DMS79 (cell line): ENCODE results near the gene LINGO1.

Experiments
- DNase-seq: peaks from one replicate; lab custom pipeline; 2025; lab: John Stamatoyannopoulos, UW

The LINGO1 gene

DNA sequence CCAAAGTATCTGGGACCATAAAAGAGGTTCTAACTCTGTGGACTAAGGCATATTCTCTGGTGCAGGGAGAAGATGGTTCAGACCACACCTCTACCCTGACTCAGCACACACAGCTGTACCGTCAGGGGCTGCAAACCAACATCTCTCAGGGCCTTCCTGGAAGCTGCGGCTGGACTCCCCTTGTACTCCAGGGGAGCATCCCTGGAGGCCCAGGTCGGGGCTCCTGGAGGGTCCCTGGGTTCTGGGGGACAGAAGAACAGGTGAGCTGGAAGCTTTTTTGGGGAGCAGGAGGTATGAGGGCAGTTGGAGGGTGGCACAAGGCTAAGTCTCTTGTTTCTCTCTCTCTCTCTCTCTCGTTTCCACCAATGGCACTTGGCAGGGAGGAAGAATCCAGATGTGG is 60.5 kb downstream of the LINGO1 start:
- DNase-seq: no peak

DNA sequence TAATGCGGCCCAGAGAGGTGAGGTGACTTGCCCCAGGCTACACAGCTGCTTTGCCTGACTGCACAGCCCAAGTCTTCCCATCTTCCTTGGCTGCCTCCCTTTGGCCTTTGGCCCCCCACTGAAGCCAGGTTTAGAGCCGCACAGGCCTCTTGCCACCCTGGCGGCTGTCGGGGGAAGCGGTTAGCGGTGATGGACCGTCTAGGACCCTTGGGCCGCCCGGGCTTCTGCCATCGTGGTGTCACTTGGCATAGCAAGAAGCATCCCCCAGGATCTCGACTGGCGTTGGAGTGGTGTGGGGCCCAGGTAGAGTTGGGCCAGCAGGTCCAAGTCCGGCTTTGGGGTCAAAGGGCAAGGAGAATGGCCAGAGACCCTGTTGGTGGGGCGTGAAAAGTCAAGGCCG is 61.0 kb downstream of the LINGO1 start:
- DNase-seq: no peak

DNA sequence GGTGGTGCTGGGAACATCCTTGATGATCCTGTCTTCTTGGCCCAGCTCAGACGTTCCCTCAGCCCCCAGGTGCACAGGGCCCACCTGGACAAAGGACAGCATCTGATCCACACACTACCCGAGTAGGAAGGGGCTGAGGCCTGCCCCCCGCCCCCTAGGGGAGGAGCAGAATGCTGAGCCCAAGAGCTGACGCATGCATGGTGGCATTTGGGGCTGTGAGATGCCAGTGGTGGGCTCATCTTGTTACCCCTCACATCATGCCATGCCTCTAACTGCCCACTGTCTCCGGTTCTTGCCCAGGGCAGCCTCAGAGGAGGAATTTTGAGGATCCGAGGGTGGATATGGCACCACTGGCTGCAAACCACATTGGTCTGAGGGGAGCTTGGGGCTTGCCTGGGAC is 61.5 kb downstream of the LINGO1 start:
- DNase-seq: no peak

DNA sequence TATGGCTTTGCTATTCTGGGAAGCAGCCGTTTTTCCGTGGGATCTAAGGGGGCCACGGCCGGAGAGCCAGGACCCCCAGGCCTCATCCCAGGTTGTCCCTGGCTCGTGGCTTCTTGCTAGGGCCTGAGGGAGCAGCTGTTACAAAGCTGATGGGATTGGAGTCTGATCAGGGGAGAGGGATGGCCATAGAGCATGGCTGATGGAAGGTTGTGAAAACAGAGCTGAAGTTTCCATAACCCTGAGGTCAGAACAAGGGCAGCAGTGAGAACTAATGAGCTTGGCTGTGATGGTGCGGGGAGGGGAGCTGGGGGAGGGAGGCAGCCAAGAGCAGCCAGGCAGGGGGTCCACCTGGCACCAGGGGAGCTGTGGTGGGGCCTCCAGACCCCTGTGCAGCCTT is 63.0 kb downstream of the LINGO1 start:
- no peak for DNase-seq

DNA sequence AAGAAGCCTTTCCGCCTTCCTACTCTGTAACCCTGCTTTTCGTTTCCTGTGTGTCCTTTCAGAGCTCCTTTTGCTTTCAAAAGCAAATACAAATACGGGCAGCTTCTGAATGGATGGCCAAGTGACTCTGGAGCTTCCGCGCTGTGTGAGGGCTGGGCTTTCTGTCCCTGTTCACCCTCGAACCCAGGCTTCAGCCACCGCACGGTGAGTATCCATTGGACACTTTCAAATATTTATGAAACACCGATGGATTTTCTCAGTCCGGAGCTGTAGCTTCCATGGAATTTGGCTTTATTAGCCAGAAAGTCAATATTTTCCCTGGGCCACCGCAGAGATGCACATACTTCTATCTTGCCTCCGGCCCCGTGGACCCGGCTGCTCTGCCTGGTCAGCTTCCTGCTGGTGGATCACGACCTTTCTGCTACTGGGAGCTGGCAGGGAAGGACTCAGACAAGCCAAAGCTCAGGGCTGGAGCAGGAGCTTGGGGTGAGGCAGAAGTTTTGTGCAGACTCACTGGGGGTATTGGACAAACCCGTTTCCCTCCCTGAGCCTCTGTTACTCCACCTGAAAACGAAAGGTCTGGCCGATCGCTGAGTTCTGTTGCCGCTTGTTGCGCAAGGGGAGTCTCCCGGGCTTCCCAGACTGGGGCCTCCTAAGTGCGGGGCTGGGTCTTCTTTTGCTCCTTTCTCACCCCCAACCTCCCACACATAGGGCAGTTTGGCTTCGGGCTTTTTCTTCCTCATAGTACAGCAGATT is 63.6 kb downstream of the LINGO1 start:
- no peak for DNase-seq

DNA sequence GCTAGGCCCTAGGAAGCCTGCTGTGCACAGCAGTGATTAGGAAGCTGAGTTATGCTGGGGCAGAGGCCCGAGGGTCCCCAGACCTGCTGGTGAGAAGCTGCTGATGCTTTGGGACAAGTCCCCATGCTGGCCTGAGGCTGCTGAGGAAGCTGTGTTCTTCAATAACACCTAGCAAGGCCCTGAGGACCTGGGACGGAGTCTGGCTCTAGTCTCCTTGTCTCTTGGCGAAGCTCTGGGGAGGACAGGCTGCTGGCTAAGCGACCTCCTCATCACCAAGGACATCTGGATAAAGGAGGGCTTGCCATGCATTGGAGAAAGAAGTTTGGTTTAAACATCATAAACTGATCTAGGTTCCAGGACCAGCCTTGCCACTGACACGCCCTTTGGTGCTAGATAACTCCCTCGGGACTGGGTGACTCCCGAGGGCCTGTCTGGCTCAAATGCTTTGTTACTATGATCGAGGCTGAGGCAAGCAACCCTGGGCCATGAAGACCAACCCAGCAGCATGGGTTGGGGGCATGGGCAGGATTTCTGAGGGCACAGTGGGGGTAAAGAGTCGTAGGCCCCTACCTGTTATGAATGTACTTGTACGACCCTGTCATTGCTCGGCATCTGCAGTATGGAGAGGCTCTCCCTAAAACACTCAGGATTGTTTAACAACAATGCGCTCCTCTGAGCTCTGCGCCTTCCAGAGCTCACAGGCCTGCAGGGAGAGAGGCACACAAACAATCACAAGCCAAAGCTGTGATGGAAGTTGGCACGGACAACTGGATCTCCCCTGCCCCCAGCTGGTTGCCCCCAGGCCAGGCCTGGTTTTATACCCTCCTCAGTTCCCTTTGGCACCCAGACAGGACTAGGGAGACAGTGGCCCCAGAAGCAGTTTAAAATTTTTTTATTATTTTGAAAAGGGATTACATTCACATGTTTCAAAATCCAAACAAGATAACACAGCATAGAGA is 64.4 kb downstream of the LINGO1 start:
- DNase-seq: no peak

DNA sequence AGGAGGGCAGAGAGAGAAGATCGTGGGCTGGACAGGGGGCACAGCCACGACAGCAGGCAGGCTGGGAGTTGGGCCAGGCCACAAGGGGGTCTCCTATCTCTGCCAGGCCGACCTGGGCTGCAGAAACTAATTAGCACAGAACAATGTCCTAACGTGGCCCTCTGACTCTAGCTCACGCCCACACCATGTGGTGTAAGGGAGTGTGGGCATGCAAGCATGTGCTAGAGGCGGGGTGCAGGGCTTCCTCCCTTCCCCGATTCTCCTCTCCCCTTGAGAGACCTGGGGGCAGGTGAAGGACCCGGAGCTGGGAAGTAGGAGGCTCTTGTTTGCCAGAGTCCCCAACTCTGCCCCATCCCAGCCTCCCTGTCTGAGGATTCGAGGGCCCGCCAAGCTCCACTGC is 65.5 kb downstream of the LINGO1 start:
- DNase-seq: no peak

DNA sequence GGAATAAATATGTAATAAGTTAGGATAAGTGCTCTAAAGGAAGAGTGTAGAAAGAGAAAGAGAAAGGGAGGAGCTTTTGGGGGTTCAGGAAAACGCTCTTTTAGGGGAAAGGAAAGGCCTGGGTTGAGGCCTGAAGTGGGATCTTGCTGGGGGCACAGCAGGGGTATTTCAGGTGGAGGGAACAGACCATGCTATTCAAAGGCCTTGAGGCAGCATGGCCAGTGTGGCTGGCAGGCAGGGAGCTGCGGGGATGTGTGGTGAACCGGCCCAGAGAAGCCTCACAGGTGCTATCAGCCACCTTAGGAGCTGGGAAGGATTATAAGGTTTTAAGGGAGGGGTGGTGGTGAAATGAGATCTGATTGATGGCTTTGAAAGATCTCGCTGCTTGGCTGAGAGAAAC is 66.6 kb downstream of the LINGO1 start:
- no peak for DNase-seq

DNA sequence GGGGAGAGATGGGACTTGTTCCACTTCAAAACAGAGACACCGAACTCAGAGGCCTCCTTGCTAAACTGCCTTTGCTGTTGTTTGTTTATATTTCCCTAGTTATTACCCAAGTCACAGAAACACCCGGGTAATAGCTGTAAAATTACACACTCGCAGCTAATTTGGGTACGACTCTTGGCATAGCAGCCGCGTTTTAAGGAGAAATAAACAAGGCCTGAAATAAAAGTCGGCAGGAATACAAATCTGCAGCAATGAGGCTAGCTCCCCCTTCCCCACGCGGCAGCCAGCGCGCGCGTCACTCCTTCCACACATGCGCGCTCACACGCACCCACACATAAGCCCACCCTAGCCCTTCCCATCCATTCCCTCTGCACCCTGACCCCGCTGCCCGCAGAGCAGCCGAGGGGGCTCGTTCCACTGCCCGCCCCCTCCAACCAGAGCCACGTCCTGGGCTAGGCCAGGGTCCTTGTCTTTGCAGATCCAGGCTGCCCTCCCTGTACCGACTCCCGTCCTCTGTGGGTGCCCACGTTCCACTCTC is 67.3 kb downstream of the LINGO1 start:
- no peak for DNase-seq

DNA sequence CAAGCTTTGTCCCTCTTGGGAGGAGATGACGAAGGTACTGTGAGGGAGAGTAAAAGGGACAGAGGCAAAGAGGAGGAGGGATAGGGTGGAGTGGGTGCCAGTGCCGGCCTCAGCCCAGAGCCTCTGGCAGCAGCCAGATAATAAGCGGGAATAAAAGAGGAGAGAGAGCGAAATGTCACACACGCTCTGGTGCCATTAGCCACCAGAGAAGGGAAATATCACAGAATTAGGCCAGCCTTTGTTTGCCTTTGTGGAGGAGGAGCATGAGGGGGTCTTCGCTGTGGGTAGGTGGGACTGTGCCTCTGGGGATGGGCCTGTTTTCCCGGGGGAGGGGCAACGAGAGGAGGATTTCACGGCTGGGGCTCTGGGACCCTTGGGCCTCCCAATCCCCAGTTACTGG is 67.8 kb downstream of the LINGO1 start:
- DNase-seq: no peak

DNA sequence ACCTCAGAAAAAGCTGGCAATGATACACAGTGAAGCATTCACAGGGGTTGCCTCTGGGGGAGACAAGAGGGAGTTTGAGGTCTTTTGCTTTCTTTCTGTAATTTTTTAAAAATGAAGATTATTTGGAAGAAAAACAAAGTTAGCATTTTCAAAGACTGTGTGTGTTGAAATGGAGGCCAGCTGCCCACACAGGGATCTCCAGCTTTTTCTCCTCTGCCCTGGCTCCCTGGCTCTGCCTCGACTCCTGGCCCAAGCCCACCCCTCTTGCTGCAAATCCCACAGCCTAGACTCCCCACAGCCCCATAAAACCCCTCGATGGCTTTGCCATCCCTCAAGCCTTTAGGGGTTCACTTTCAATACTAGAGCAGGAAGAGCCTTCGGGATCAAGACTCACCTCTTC is 68.4 kb downstream of the LINGO1 start:
- no peak for DNase-seq

DNA sequence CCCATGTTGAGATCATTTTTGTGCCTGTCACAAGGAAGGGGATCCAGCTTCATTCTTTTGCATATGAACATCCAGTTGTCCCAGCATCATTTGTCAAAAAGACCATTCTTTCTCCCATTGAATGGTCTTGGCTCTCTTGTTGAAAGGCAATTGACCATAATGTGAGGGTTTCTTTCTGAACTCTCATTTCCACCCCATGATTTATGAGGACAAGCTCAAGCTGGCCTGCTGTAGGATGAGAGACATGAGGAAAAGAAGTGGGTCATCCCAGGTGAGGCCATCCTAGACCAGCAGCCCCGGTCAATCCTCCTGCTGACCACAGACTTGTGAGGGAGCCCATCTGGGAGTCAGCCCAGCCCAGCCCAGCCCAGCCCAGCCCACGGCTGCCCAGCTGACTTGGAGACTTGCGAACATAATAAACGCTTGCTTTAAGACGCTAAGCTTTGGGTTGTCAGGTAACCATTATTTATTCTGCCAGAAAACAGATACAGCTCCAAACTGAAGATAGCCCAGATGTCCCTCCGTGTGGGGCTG is 69.0 kb downstream of the LINGO1 start:
- no peak for DNase-seq
